Measurements from ENCODE around the gene CSNK1G2.

Gene CSNK1G2

GRCh38 chr19:1918975-1919374 is 22.0 kb upstream of the CSNK1G2 start:
- no peak for DNase-seq (ENCODE audit: low read depth)

DNA sequence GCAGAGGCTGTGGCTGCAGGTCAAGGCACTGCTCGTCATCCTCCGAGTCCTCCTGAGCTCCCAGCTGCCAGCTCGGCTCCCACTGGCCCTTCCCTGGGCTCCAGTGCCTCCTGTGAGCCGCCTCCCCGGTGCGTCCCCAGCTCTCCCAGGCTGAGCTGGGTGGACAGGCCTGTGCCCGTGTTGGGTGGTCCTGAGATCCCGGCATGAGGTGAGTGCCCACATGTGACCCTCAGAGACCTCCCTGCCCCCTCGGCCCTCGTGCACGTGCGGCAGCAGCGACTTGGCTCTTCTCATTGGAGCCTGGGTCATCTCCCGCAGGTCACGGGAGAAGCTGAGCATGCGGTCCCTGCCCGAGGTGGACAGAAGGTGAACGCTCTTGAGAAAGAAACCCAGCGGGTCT is 20.3 kb upstream of the CSNK1G2 start:
- DNase-seq (ENCODE audit: low read depth), result no peak

DNA sequence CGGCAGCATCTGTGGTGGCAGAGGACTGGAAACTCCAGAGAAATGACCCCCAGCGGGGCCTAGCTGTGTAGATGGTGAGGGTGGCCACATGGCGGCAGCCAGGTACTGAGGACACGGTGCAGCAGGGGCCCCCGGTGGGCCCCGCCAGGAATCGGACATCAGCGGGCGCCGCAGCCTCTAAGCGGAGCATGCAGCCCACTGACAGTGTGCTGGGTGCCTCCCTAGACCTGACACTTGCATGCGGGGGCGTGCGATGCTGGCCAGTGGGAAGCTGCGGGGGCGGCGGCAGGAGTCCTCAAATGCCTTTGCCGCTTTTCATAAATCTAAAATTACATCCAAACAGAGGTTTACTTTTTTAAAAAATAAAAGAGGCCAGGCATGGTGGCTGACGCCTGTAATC is 19.6 kb upstream of the CSNK1G2 start:
- DNase-seq (ENCODE audit: low read depth), result no peak

GRCh38 chr19:1921825-1922224 is 19.1 kb upstream of the CSNK1G2 start:
- DNase-seq (ENCODE audit: low read depth), result no peak

DNA sequence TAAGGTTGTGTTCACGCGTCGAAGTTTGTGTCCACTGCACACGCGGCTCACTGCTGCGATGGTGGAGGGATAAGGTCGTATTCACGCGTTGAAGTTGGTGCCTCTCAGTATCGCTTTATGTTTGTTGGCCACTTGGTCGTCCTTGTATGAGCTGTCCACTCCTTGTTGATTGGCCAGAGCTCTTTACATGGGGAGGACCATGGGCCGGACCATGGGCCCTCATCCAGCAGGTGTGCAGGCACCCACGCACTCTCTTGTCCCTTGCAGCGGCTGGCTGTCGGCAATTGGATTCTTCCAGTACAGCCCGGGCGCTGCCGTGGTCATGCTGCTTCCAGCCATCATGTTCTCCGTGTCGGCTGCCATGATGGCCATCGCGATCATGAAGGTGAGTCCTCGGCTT is 18.2 kb upstream of the CSNK1G2 start:
- no peak for DNase-seq (ENCODE audit: low read depth)

DNA sequence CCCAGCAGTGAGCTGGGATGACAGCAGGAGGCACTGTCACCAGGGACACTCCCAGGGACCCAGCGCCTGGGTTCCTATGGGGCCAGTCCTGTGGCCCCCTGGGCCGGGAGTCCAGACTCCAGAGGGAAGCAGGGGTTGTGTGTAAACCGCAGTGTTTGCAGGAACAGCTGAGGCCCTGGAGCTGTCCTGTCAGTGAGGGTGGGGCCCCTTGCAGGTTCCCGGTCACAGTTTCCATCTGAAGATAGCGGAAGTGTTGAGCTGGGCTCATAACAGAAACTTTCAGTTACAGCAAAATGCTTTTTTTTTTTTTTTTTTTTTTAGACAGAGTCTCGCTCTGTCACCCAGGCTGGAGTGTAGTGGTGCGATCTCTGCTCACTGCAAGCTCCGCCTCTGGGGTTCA is 17.7 kb upstream of the CSNK1G2 start:
- no peak for DNase-seq (ENCODE audit: low read depth)

- DNase-seq (ENCODE audit: low read depth), result no peak
Measured at GRCh38 chr19:1924320-1924961, 16.5 kb upstream of the CSNK1G2 start.

- no peak for DNase-seq (ENCODE audit: low read depth)
Measured at GRCh38 chr19:1925544-1925943, 15.4 kb upstream of the CSNK1G2 start.

- DNase-seq (ENCODE audit: low read depth), result peak; percentile 68
Measured at GRCh38 chr19:1929021-1929742, 11.8 kb upstream of the CSNK1G2 start.

DNA sequence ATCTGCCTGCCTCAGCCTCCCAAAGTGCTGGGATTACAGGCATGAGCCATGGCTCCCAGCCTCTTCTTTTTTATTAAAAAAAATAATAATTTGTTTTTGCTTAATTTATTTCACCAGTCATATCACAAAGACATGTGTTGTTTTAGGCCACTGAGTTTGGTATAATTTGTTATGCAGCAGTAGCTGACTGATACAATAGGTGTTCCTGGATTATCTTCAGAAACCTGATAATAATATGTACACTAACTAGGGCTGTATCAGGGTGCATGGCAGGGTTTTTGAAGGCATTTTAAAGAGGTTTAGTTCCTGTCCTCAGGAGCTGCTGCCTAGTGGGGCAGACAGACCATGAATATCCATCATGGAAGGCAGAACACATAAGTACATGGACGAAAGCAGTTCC is 9.5 kb upstream of the CSNK1G2 start:
- no peak for DNase-seq (ENCODE audit: low read depth)

DNA sequence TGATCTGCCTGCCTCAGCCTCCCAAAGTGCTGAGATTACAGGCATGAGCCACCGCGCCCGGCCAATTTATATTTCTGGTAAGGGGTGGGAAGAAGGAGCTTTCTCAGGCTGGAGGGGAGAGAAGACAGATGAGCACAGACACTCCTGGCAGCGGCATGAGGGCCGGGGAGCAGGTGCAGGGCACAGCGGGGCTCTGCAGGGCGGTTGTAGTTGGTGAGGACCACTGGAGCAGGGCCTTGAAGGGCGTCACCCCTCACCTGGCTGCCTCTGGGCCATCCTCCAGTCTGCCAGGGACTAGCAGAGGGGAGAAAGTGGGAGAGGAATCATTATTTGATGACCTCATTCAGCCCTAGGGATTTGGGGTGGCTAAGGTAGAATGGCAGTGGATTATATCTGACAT is 8.6 kb upstream of the CSNK1G2 start:
- DNase-seq (ENCODE audit: low read depth), result no peak

DNA sequence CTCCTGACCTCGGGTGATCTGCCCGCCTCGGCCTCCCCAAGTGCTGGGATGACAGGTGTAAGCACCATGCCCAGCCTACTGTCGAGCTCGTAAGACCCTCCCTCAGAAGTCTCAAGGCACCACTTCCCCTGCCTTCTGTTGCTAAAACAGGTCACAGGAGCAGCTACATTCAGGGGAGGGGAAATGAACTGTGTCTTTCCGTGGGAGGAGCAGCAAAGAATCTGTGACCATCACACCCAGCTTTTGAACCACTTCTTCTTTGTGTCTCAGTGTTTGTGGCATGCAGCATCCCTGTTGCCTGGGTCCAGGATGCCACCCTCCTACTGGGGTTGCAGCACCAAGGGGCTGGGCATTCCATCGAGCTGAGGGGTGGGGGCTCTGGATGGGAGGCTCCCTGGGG is 7.7 kb upstream of the CSNK1G2 start:
- DNase-seq (ENCODE audit: low read depth), result no peak

- no peak for DNase-seq (ENCODE audit: low read depth)
Measured at GRCh38 chr19:1933942-1934341, 7.0 kb upstream of the CSNK1G2 start.

- no peak for DNase-seq (ENCODE audit: low read depth)
Measured at GRCh38 chr19:1935484-1936208, 5.3 kb upstream of the CSNK1G2 start.

- DNase-seq (ENCODE audit: low read depth), result no peak
Measured at GRCh38 chr19:1936430-1936829, 4.5 kb upstream of the CSNK1G2 start.

DNA sequence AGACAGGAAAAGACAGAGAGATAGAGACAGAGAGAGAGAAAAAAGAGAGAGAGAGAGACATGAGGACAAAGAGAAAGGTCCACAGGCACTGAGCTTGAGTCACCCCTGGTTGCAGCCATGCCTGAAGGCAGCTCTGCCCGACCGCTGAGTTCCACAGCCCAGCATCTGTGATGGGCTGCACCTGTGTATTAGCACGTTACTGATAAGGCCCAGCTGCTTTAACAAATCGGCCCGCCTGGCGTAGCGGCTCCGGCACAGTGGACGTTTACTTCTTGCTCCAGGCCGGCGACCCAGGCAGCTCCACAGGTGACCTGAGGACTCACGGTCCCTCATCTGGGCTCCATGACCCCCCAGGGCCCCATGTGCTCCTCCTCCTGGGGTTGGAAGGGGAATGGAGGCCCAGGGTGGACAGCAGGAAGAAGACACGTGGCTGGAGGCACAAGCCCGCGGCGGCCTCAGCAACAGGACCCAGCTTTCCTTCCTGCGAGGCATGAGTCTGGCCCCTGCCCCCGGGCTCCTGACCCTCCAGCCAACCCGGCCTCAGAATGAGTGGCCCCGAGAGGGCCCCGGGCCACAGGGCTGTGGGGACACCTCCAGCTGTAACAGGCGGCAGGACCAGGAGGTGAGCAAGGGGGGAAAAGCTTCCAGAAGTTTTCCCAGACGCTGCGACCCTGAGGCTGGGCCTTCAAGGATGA is 3.9 kb upstream of the CSNK1G2 start:
- DNase-seq (ENCODE audit: low read depth), result no peak

- DNase-seq (ENCODE audit: low read depth), result no peak
Measured at GRCh38 chr19:1938071-1938470, 2.9 kb upstream of the CSNK1G2 start.

GRCh38 chr19:1942078-1942933 is 1.3 kb downstream of the CSNK1G2 start:
- peak; percentile 65 for DNase-seq (ENCODE audit: low read depth)

DNA sequence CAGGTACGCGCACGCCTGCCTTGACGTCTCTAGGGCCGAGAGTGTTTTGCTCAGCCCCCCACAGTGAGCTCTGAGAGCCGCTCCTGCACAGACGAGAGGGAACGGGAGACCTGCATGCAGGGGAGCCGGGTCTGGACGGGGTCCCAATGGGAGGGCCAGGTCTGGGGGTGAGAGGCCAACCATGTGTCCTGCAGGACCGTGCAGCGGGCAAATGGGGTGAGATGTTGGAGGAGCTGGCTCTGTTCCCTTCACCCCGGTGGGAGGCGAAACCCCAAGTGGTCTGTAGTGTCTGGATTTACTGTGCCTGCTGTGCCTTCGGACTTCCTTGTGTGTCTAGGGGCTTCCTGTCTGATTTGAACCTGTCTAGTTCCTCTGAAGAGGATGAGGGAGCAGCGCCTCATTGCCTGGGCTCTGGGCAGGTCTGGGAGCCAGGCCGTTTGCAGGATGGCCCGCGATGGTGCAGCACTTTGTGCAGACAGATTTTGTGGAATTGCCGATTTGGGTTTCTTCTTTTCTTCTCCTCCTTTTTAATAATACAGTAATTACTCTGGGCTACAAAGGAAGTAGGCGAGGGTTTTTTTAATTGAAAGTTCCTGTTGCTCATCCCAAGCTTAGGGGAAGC is 2.1 kb downstream of the CSNK1G2 start:
- DNase-seq (ENCODE audit: low read depth), result no peak

DNA sequence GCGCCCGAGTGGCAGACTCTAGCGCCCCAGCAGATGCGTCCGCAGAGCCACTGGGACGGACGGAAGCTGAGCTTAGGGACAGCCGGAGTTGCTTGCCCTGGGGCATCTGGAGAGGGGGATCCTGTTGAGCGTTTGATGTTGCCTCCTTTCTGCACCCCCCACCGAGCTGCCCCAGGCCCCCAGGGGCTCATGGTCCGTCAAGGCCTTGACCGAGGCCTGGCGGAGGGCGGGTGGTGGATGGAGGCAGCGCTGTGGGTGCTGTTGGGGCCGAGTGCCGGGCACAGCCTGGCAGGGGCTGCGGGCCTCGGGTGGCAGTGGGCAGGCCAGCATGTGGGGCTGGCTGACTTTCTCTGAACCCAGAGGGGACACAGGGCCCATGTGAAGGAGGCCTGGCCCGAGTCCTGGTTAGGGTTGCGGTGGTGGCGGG is 2.7 kb downstream of the CSNK1G2 start:
- no peak for DNase-seq (ENCODE audit: low read depth)

Measured in stimulated activated CD8-positive, alpha-beta memory T cell treated with anti-CD3 and anti-CD28 coated beads, Interleukin-12 subunit alpha, Interleukin-12 subunit beta, amount 100 ng/mL, for 4 hours (primary cell).